Stimulated activated CD8-positive, alpha-beta memory T cell treated with anti-CD3 and anti-CD28 coated beads, Interleukin-4, amount 100 ng/mL, for 48 hours (primary cell): ENCODE results near the gene NDUFB11.

ENCODE experiments used
- DNase-seq: peaks from one replicate; pipeline ENCODE4 v3.0.0-alpha.2; 2020

The NDUFB11 gene

GRCh38 chrX:47144626-47145394 is at the start of gene NDUFB11, which contains the start of gene RBM10:
TSS of gene NDUFB11 (minus strand) at chrX:47144702. CDS start at chrX:47144679, 23 bp downstream.
TSS of gene RBM10 (plus strand) at chrX:47145221. CDS start at chrX:47147482, 2,261 bp downstream.
- peak; percentile 89 for DNase-seq

- peak; percentile 91 for DNase-seq
Observed at GRCh38 chrX:47193475-47194193, 49.1 kb upstream of the NDUFB11 start, which contains the start of gene UBA1. TSS of gene UBA1 (plus strand) at chrX:47193829. CDS start at chrX:47198803, 4,974 bp downstream.

- no peak for DNase-seq
Observed at GRCh38 chrX:47191806-47192401, 47.4 kb upstream of the NDUFB11 start.

GRCh38 chrX:47191331-47191730 is 46.8 kb upstream of the NDUFB11 start:
- DNase-seq, result peak; percentile 56

- peak; percentile 85 for DNase-seq
Observed at GRCh38 chrX:47190445-47191269, 46.2 kb upstream of the NDUFB11 start.

GRCh38 chrX:47189906-47190305 is 45.4 kb upstream of the NDUFB11 start:
- no peak for DNase-seq

GRCh38 chrX:47187106-47187677 is 42.7 kb upstream of the NDUFB11 start:
- no peak for DNase-seq

- no peak for DNase-seq
Observed at GRCh38 chrX:47186096-47186740, 41.7 kb upstream of the NDUFB11 start.

- DNase-seq, result no peak
Observed at GRCh38 chrX:47185241-47185640, 40.7 kb upstream of the NDUFB11 start.

- no peak for DNase-seq
Observed at GRCh38 chrX:47184486-47184885, 40.0 kb upstream of the NDUFB11 start.

- no peak for DNase-seq
Observed at GRCh38 chrX:47182106-47182700, 37.7 kb upstream of the NDUFB11 start.

- DNase-seq, result no peak
Observed at GRCh38 chrX:47181301-47181700, 36.8 kb upstream of the NDUFB11 start.

- DNase-seq, result no peak
Observed at GRCh38 chrX:47180346-47180745, 35.8 kb upstream of the NDUFB11 start.

- DNase-seq, result no peak
Observed at GRCh38 chrX:47179928-47180255, 35.4 kb upstream of the NDUFB11 start.

- DNase-seq, result no peak
Observed at GRCh38 chrX:47179221-47179927, 34.9 kb upstream of the NDUFB11 start.

GRCh38 chrX:47178337-47178736 is 33.8 kb upstream of the NDUFB11 start:
- DNase-seq, result no peak

GRCh38 chrX:47177079-47177478 is 32.6 kb upstream of the NDUFB11 start:
- DNase-seq, result no peak

- DNase-seq, result no peak
Observed at GRCh38 chrX:47176101-47176740, 31.7 kb upstream of the NDUFB11 start.

- no peak for DNase-seq
Observed at GRCh38 chrX:47175588-47175980, 31.1 kb upstream of the NDUFB11 start.

GRCh38 chrX:47174846-47175587 is 30.5 kb upstream of the NDUFB11 start:
- DNase-seq, result no peak
